Stimulated activated CD4-positive, alpha-beta T cell treated with anti-CD3 and anti-CD28 coated beads, Interleukin-15, amount 100 ng/mL, for 1 hour (primary cell): ENCODE data around the gene SLC2A13.
"Not testable (repeated sequence)": the region's sequence is repeated elsewhere in the genome, so short reads cannot be mapped to it uniquely, and the experiment has no call there.

Experiments
- DNase-seq, 2 donors: peaks; one replicate each; pipeline ENCODE4 v3.0.0-alpha.2; 2020; ENCODE audit warnings: low read depth in 1 of 2, low spot score in 1 of 2

The SLC2A13 gene

GRCh38 chr12:39773266-39773665, 332.6 kb downstream of the SLC2A13 start:
- no peak for DNase-seq

GRCh38 chr12:39772821-39773259, 333.0 kb downstream of the SLC2A13 start:
- DNase-seq, result no peak

GRCh38 chr12:39771456-39771855, 334.4 kb downstream of the SLC2A13 start:
- DNase-seq, result no peak

- no peak for DNase-seq
Measured at GRCh38 chr12:39764944-39765560, 340.8 kb downstream of the SLC2A13 start.

DNA sequence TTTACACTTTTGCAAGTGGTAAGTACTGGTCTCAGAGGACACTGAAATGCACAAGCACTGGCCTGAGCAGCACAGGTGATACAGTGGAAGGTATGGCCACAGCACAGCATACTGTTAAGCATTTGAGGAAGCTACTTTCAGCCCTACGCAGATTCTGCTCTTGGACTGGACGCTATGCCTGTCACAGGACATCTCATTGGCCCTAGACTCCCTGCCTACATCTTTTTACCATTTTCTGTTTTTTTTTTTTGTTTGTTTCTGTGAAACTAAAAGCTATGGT, 342.1 kb downstream of the SLC2A13 start:
- no peak for DNase-seq

- DNase-seq, result no peak
Measured at GRCh38 chr12:39763071-39763889, 342.6 kb downstream of the SLC2A13 start.

DNA sequence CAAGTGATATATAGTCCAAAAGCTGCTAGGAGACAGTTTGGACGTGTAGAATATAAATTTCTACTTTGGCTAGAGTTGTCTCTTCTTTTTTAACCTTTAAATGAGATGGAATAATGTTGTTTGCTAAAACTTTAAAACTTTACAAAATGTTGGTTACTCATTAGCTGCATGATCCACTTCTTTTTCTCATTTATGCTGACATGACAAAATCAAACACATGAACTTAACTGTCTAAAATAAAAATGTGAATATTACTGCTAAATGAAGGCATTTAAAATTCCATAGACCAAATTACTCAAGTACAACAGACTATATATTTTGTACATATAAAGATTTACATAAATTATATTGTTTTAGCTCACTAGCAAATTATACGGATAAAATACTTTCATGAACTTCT, 350.4 kb downstream of the SLC2A13 start:
- DNase-seq, result no peak

DNA sequence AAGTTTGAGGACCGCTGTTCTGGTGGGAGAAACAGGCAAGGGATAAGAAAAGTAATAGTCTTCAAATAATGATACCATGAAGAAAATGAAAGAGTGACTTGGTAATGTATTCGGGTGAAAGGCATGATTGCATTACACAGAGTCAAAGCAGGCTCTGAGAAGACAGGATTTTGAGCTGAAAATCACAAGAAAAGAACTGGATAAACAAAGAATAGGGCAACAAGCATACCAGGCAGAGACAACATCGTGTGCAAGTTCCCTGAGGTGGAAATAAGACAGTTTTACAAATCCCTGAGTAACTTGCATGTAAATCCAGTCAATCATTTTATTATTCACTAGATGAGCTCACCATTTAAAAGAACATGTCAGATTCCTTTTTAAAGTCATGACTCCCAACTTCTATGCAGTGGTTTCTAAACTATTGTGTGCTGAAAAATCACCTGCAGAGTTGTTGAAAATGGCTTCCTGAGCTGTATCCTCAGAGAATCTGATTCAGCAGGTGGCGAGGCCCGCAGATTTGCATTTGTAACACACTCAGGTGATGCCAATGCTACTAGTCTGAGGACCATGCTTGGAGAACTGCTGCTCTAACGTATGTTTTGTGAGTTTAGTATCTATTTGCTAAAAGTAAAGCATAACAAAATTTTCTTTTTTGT, 353.3 kb downstream of the SLC2A13 start:
- DNase-seq, result no peak

GRCh38 chr12:39746151-39746550, 359.7 kb downstream of the SLC2A13 start:
- not testable (repeated sequence) for DNase-seq

DNA sequence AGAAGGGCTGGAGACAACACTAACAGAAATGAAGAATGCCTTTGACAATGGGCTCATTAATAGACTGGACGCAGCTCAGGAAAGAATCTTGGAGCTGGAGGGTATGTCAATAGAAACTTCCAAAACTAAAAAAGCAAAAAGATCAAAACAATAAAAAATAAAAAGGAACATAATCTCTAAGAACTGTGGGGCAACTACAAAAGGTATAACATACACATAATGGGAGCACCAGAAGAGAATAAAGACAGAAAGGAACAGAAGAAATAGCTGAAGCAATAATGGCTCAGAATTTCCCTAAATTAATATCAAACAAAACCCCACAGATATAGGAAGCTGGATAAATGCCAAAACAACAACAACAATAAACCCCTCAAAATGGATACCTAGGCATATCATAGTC, 362.2 kb downstream of the SLC2A13 start:
- no peak for DNase-seq

DNA sequence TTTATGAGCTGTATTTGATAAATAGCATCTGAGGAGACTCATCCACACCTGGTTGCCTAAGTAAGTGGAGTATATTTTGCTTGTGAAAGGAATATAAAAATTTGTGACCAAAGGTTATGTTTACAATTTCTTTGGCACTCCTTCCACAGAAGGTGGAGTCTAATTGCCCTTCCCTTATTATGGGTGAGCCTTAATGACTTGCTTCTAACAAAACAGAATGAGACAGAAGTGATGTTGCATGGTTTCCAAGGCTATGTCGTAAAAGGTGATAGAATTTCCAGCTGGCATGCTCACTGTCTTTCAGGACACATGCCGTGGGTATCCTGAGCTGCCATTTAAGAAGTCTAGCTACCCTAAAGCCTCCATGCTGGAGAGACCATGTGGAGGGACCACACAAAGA, 369.5 kb downstream of the SLC2A13 start:
- no peak for DNase-seq

GRCh38 chr12:39723831-39724230, 382.1 kb downstream of the SLC2A13 start:
- DNase-seq, result no peak

GRCh38 chr12:39722504-39722903, 383.4 kb downstream of the SLC2A13 start:
- no peak for DNase-seq

DNA sequence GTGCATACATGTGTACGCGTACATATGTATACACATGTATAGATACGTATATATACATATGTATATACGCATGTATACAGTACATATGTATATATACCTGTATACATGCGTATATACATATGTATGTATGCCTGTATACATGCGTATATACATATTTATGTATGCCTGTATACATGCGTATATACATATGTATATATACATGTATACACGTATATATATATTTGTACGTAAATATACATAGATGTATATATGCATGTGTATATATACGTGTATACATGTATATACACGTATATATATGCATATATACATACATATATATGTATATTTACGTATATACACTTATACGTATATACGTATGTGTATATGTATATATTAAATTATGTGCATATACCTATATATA, 392.3 kb downstream of the SLC2A13 start:
- no peak for DNase-seq

DNA sequence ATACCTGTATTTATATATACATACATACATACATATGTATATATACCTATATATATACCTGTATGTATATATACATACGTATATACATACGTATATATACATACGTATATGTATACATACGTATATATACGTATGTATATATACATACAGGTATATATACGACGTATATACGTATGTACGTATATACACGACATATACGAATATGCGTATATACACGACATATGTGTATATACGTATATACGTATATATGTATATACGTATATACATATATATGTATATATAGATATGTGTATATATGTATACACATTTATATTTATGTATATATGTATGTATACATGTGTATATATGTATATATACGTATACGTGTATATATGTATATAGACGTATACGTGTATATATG, 393.5 kb downstream of the SLC2A13 start:
- DNase-seq, result no peak
